Subcutaneous abdominal adipose tissue (tissue), 5 donors: ENCODE measurements around the gene RASSF5.
A peak's percentile ranks its signal among the peaks of the same experiment; 100 is the strongest.

Experiments used
- H3K27ac ChIP-seq: one replicate; pipeline ENCODE4 v1.7.0; 2013; ENCODE audit warnings: low read depth, mild to moderate bottlenecking, inconsistent platforms, low read length, moderate library complexity
- H3K27me3 ChIP-seq, 5 donors: one replicate each; pipeline ENCODE4 v1.7.0; 2013; ENCODE audit warnings: low read length in 5 of 5, inconsistent platforms in 1 of 5; ENCODE audit not compliant: control insufficient read depth in 5 of 5, insufficient read depth in 4 of 5
- H3K36me3 ChIP-seq, 5 donors: one replicate each; pipeline ENCODE4 v1.7.0; 2013; ENCODE audit warnings: low read length in 5 of 5; ENCODE audit not compliant: control insufficient read depth in 5 of 5, insufficient read depth in 5 of 5
- H3K4me1 ChIP-seq, 5 donors: one replicate each; pipeline ENCODE4 v1.7.0; 2013; ENCODE audit warnings: low read length in 5 of 5, mild to moderate bottlenecking in 3 of 5, moderate library complexity in 1 of 5; ENCODE audit not compliant: control insufficient read depth in 5 of 5, insufficient read depth in 5 of 5
- H3K4me3 ChIP-seq, 5 donors: one replicate each; pipeline ENCODE4 v1.7.0; 2013; ENCODE audit warnings: low read length in 5 of 5, low read depth in 1 of 5
- H3K9ac ChIP-seq, 5 donors: one replicate each; pipeline ENCODE4 v1.7.0; 2013; ENCODE audit warnings: low read length in 5 of 5, mild to moderate bottlenecking in 4 of 5, moderate library complexity in 3 of 5
- H3K9me3 ChIP-seq, 5 donors: one replicate each; pipeline ENCODE4 v1.7.0; 2013; ENCODE audit warnings: low read length in 5 of 5; ENCODE audit not compliant: control insufficient read depth in 5 of 5
- donor health status: healthy.
- donor health status: healthy.
- donor health status: healthy.
- donor health status: healthy.
- donor health status: healthy.

RASSF5 gene

DNA sequence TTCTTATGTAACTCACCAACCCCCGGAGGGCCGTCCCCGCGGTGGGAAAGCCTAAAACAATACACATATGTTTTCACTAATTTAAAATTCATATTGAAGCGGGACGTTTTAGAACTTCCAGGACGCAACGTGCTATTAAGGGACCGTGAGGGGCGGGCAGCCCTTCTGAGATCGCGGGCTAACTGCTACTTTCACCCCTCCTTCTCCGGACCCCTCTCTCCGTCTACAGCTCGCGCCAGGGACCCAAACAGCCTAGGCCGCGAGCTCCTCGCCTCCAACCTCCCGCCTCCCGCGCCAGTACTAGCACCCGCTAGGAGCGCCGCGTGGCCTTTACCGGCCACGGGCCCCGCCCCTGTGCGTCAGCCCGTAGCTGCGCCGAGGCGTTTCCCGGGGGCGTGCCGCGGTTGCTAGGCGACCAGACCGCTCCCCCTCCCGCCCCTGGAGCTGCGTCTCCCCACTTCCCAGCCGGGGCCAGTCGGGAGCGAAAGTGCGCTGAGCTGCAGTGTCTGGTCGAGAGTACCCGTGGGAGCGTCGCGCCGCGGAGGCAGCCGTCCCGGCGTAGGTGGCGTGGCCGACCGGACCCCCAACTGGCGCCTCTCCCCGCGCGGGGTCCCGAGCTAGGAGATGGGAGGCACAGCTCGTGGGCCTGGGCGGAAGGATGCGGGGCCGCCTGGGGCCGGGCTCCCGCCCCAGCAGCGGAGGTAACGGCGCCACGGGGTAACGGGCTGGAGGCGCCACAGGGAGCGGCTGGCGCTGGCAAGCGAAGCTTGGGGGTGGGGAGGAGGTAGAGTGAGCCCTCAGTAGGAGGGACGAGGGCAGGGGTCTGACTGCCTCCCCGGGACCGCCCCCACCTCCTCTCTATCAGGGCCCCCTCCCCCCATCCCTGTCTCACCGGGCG lies 128.0 kb downstream of the RASSF5 start, which contains the start of gene DYRK3:
TSS of gene DYRK3 (plus strand) at position 457 of the 898 bp plus-strand sequence. CDS start at position 625, 168 bp downstream.
- Histone ChIP-seq H3K9me3 (no peaks in the 10 kb centered on the region), H3K4me3 (peak within 1 kb of the TSS; percentile 70 to 89 (median 88)), H3K9ac (peak within 1 kb of the TSS; percentile 65 to 94 (median 80)), H3K27ac (peak within 1 kb of the TSS; percentile 83), H3K36me3 (no peaks in the 10 kb centered on the region), H3K27me3 (no peaks in the 10 kb centered on the region), H3K4me1 (peaks cover 14 to 33% (median 28%) of the 10 kb centered on the region in 5 donors)

GRCh38 chr1:206635978-206636345 lies 128.6 kb downstream of the RASSF5 start:
- Histone ChIP-seq H3K4me3 (peak overlapping the region; percentile 70 to 89 (median 88)), H3K36me3 (no peaks in the 10 kb centered on the region), H3K27me3 (no peaks in the 10 kb centered on the region), H3K9me3 (no peaks in the 10 kb centered on the region), H3K9ac (peak overlapping the region in 4 of 5 donors; percentile 65 to 80 (median 76)), H3K27ac (peak overlapping the region; percentile 83), H3K4me1 (peaks cover 14 to 33% (median 28%) of the 10 kb centered on the region in 5 donors)

GRCh38 chr1:206636671-206637070 lies 129.3 kb downstream of the RASSF5 start:
- peak overlapping the region in 3 of 5 donors; percentile 46 to 80 (median 56) for H3K9ac ChIP-seq
- H3K36me3 ChIP-seq: no peaks in the 10 kb centered on the region
- no peaks in the 10 kb centered on the region for H3K27me3 ChIP-seq
- H3K4me1 ChIP-seq: peaks cover 14 to 33% (median 28%) of the 10 kb centered on the region in 5 donors
- no peaks in the 10 kb centered on the region for H3K9me3 ChIP-seq
- peak overlapping the region; percentile 83 for H3K27ac ChIP-seq
- H3K4me3 ChIP-seq: peak overlapping the region in 3 of 5 donors; percentile 37 to 70 (median 38)

DNA sequence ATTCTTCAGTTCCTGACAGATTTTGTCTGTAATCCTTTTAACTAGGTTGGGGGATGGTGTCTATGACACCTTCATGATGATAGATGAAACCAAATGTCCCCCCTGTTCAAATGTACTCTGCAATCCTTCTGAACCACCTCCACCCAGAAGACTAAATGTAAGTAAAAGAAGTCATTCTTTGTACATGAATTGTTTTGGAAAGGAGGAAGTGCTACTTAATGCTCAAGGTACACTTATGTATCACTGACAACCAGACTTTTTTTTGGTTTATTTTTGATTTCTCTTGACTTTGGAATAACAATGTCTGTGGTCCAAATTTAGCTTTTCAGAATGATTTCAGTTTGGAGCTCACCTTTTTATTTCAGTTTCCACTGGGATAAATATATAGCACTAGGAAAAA lies 130.3 kb downstream of the RASSF5 start:
- peak overlapping the region in 1 of 5 donors; percentile 62 for H3K9ac ChIP-seq
- peaks cover 14 to 33% (median 28%) of the 10 kb centered on the region in 5 donors for H3K4me1 ChIP-seq
- peak overlapping the region in 1 of 5 donors; percentile 70 for H3K4me3 ChIP-seq
- no peaks in the 10 kb centered on the region for H3K27me3 ChIP-seq
- peak overlapping the region; percentile 83 for H3K27ac ChIP-seq
- no peaks in the 10 kb centered on the region for H3K36me3 ChIP-seq
- H3K9me3 ChIP-seq: no peaks in the 10 kb centered on the region
